Femur (tissue), 1 donor: ENCODE results near the gene ME1.
A peak's percentile ranks its signal among the peaks of the same experiment; 100 is the strongest.
"Not testable (repeated sequence)": the region's sequence is repeated elsewhere in the genome, so short reads cannot be mapped to it uniquely, and the experiment has no call there.

Experiments used
- DNase-seq: peaks from one replicate; pipeline ENCODE4 v3.0.0-alpha.2; 2017

Gene ME1

DNA sequence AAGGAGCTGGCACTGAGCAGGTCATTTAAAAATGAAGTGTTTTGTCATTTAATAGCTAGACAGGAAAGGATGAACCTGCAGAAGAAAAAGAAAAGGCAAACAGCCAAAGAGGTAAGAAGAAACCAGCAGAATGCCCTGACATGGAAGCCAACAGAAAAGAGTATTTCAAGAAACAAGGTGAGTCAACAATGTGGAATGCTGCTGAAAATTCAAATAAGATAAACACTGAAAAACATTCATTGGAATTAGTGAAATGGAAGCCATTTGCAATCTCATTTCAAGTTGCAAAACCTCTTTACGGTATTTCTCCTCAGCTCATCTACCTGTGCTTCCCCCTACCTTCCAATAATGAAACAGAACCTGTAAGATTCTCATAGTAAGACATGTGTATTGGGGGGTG lies 178.1 kb downstream of the ME1 start:
- DNase-seq: no peak

DNA sequence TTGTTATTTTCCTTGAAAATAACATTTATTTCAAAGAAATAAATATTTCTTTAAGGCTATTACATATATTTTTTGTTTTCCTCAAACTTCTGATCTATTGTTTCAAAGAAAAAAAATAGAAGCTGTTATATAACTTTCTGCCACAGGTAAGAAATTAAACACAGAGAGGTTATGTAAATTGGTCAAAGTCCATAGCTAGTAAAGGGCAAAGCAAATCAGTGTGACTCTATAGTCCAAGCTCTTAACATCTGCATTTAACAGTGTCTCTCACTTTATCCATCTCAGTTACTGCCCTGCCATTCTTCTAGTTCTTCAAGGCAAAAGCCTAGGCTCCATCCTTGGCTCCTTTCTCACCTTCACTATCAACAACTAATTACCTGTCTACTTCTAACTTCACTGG lies 180.6 kb downstream of the ME1 start:
- DNase-seq: no peak

DNA sequence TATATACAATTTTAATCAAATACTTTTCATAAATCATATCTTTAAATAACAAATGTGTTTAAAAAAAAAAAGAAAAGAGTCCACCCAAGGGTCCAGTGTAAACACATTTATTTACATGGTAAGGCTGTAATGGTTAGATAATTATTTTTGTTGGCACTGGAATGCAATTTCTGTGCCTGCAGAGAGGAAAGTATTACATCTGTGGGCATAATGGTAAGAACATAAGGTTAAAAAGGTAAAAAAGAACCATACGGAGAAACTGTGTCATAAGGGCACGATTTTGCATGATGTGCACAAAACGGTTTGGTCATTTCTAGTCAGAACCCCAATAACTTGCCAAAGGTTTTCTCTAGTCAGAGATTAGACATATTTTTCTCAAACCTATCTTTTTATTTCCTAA lies 183.4 kb downstream of the ME1 start:
- DNase-seq: no peak

DNA sequence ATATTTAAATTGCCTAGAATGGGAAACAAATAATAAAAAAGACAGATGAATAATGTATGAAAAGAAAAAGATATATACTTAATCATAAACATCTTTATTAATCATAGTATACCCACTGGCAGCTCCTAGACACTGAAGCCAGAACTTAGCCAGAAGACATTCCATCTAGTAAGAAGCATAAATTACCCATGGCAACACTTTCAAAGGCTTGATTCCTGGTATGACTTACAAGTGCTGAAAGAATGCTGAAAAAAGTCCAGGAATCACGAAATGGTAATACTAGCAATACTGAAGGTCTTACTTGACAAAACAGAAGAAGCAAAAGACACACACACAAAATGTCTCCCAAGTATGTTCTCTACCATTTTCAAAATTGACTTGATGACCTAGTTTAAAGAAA lies 199.7 kb downstream of the ME1 start:
- DNase-seq: no peak

DNA sequence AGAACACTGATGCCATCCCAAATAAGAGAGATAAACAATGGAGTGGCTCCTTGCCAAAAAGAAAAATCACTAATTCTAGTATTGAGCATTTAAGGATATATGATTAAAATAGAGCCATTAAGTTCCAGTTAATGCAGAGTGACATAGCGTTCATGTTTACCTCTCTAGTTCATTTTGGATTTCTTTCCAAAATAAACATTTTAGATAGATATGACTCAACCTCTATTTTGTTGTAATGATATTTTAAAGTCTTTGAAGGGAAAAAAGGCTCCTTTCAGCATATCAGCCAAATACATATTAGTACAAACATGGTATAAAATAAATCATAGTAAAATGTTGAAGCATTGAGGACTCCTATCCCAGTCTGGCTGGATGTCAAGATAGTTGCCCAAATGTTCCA lies 204.3 kb downstream of the ME1 start:
- no peak for DNase-seq

DNA sequence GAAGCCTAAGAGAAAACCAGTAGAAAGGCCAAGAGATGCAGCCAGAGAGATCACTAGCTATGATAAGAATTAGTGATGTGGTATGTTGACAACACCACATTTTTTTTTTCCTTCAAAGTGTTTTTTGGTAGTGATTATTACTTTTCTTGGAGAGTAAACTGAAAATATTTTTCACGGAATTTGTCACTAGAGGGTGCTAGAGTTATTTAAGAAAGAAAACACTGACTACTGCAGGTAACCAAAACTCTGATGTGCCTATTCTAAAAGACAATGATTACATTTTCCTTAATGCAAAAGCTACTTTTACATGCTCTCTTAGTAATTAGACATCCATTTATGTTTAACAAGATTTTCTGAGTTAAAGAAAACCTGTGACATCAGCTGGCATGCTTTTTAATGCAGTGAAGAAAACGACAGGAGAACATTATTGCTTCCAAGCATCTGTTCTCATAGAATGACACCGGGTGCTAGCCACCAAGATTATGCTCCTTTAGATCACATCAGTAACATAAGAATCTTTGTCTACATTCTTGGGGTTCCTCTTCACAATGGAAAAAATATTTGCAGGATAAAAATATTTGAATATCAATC lies 208.9 kb downstream of the ME1 start:
- no peak for DNase-seq

DNA sequence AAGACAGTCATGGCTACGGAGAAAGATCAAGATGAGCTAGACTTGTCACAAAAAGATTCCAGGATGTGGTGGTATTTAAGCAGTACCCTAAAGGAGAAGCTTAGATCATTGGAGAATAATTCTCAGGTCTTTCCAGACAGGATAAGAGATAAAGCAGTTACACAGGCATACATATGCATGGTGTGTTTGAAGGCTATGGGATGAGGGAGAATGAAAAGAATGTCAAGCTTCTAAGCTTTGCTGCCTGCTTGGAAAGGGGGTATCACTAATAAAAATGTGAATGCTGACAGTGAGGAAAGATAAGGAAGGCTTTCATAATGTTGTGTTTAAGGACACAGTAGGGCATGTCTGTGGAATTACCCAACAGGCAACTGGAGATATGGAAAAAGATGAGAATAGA lies 209.6 kb downstream of the ME1 start:
- no peak for DNase-seq

DNA sequence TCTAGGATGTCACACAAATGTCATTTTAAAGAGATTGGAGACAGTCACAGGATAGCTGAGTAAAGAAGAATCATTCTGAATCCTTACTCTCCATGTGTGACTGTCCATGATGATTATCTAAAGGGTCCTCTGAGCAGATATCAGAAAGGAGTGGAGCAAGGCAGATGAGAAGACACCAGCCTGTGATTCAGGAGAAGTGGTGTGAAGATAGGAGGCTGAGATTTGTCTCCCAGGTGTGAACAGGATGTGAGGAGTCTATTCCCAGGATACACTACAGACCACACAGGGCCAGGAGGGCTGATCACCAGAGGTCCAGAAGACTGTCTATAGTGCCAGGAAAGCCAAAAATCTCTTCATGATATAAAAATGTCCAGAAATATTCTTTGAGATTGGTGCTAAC lies 210.7 kb downstream of the ME1 start:
- no peak for DNase-seq

DNA sequence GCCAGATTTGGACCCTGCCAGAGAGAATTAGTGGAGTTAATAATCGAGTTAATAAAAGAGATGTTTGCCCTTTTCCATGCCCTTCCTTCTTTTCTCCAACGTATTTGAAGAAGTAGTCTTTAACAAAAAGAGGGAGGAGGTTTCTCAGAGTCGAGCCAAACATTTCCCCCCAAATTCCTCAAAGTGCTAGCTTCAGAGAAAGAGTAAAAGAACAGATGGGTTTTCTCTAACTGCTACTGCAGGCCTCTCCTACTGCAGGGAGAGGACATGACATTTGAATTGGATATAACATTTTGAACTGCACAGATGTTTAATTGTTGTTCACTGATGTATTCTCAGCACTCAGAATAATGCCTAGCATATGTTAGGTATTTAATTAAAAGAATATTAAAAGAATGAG lies 212.2 kb downstream of the ME1 start:
- no peak for DNase-seq

DNA sequence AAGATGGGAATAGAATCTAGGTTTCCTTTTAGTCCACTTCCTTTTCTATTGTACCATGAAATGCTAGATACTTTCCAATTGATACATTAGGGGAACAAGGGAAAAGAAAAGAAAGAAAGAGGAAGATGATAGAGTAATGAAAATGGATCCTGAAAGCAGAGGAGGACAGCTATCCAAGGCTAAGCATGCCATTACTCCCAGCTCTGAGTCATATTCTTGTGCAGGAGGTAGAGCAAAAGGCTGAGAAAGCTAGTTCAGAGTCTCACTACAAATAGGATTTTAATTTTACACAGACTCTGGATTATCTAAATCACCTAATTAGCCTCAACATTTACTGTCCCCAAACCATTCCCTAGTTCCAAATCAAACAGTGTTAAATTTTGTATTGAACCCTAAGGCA lies 214.0 kb downstream of the ME1 start:
- no peak for DNase-seq

DNA sequence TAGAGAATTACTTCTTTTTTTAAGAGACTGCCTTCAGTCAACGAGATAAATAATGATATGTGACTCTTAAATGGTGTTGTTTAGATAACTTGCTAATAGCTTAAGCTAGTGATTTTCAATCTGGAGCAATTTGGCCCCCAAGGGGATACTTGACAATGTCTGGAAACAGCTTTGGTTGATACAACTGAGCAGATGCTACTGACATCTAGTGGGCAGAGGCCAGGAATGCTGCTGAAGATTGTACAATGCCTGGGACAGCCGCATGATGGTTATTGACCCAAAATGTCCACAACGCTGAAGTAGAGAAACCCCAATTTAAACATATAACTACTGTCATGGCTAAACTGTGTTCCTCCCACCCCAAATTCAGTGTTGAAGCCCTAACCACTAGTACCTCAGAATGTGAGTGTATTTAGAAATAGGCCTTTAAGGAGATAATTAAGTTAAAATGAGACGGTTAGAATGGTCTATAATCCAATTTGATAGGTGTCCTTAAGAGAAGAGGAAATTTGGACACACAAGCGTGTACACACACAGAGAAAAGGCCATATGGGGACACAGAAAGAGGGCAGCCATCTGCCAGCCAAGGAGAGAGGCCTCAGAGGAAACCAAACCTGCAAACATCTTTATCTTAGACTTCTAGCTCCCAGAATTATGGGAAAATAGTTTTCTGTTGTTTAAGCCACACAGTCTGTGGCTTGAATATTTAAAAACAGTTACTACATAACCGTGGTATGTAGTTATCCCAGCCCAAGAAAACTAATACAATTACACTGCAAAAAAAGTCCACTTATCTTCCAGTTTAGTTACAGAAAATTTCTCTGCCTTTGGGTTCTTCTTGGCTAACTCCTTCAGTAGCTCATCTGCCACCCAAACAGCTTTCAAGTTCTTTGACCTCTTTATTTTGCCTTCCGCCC lies 215.5 kb downstream of the ME1 start:
- DNase-seq: peak; percentile 77

DNA sequence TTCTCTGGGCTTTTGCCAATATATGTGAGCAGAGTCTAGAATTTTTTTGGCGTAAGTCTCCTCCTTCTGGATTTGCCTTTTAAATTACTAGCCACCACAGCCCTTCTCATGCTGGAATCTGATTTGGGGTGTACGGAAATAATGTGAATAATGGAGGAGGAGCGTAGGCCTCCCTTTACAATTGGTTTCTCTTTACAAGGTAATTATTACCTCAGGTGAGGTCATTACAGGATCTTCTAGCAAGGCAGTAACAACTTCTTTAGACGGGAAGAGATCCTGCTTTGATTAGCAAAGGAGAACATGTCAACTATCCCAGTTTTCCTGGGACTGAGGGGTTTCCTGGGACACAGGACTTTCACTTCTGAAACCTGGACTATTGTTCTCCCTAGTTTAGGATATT lies 228.8 kb downstream of the ME1 start:
- no peak for DNase-seq

DNA sequence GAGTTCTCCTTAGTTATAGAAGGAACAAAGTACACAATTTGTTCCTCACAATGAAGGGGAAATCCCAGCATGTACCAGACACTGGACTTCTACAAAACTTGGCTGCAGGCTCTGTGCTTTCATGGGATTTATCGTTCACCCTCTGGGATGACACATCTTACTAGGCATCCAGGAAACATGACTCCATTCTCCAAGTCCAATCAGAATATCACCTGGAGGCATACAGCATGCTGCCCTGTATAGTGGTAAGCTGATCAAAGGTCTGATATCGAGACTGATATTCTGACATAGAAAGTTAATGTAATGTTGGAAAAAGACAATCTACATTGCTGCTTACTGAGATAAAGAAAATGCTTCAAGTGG lies 231.0 kb downstream of the ME1 start:
- DNase-seq: no peak

DNA sequence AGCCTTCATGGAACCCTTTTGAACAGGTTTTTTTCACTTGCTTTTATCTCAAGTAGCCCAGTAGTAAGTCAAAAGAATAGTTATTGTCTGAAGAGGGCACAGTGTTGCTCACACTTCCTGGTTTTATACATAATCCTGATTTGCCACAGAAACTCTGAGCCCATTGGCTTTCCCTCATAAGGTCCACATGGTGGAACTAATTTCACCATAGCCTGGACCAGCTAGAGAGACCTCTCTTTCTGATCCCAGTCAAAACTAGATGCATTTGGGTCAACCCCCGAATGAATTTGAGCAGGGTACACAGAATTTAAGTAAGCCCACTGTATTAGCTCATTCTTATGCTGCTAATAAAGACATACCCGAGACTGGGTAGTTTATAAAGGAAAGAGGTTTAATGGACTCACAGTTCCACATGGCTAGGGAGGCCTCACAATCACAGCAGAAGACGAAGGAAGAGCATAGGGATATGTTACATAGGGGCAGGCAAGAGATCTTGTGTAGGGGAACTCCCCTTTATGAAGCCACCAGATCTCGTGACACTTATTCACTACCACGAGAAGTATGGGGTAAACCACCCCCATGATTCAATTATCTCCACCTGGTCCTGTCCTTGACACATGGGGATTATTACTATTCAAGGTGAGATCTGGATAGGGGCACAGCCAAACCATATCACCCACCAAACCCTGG lies 231.5 kb downstream of the ME1 start:
- DNase-seq: no peak

DNA sequence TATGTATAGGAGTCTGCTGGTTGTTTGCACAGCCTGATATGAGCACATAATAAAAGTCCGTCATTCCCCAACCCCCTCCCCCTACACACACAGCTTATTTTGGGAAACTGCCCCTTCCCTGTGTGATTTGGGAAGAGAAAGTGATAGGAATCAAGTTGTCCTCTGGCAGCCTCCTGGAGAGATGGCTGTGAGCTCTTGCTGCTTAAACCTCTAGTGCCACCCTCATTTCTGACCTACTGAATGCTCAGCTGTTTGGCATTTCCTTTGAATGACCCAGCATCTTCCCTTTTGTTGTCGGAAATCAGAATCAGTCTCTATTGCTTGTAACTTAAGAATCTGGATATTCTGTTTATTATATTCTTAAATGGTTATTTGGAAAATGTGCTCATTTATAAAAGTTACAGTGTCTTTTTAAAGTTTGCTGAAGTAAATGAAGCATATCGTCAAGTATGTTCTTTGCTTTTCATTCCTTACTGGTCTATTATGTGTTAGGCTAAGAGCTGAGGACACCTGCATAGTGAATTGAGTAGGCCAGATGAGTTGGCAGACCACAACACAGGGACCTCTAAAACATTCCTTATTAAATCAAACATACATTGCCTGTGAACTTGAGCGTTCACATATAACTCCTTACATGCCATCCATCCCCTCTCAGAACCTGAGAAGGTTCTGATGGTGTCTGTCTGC lies 232.2 kb downstream of the ME1 start:
- no peak for DNase-seq

DNA sequence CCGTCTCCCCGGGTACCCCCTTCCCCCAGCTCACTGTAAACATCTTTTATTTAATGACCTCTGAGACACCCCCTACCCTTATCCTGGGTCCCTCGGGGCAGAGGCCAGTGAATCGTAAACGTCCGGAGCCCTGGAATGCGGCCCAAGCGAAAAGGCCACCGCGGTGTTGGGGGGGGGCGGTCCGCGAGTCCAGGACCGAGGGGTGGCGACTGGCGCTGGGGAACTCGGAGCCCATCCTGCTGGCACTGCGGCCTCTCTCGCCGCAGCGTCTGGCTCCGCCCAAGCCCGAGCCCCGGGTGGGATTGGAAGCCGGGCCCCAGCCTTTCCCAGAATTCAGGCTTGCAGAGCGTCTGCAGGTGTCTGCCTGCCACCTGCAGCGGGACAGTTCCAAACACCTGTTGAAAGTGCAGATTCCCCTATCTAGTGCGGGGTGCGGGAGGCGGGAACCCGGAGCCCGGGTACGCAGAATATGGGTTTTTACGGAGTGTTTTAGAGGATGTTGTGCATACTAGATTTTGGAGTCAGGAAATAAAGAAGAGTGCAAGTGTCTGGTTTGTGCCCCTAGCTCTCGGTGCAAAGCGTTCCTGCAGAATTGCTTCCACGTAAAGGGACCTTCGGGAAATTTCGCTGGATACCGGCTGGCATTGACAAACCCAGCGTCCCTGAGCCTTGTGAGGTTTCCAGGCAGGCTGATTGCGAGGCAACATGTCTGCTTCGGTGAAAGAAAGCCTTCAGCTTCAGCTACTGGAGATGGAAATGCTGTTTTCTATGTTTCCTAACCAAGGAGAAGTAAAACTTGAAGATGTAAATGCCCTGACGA lies 236.9 kb downstream of the ME1 start:
- peak; percentile 68 for DNase-seq

DNA sequence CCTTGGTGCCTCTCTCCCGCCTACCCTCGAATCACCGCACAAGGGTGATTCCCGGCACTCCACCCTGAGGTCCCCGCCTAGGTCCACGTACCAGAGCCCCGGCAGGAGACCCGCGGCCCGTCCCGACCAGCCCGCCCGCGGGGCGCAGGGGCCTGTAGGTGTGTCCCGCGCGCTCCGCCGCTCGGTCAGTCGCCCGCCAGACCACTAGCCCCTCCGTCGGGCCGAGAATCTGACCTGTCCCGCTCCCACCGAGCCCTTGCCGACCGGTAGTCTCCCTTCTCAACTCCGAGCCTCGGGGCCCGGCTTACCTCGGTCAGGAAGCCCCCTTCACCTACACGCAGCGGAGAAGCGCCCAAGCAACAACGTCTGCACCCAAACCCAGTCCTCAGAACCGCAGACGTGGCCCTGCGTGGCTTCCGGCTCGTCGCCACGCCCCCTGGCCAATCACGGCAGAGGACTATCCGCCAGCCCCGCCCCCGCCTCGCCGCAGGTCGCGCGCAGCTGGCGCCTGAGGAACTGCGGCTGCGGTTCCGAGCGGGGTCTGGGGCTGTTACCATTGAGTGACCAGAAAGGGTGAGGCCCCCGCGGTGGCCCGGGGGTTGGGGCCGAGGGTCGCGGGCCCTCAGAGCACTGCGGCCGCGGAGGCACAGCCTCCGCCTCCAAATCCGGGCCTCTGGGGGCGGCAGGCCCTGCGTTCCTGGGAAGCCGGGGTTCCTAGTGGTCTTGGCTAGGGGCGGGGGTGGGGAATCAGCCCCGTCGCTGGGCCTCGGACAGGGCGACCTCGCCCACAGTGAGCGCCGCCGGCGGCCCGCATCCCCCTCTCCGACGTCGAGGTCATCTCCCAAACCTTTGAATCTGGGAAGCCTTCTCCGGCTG lies 237.7 kb downstream of the ME1 start, which contains the start of the genes PGM3 and RWDD2A:
PGM3 (minus strand) TSS at position 395 of the 876 bp plus-strand sequence. CDS start 2,253 bp downstream, outside the sequence.
RWDD2A (plus strand) TSS at position 487 of the 876 bp plus-strand sequence. CDS start 1,095 bp downstream, outside the sequence.
- DNase-seq: peak; percentile 95

DNA sequence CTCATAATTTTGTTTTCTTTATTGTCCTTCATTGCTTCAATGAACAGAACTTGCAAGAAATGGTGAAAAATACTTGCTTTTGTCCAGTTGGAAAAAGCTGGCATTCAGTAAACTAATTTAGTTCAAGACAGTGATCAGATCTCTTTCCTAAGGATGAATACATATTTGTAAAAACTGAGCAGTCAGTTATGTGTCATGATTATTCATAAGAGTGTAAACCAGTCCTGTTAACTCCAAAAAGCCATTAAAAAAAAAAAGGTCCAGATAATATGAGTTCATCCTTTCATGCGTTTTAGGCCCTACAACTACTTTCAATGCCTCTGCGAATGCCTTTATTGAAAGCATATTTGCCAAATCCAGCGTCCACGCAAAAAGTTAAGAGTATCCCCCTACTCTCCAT lies 238.4 kb downstream of the ME1 start:
- no peak for DNase-seq

DNA sequence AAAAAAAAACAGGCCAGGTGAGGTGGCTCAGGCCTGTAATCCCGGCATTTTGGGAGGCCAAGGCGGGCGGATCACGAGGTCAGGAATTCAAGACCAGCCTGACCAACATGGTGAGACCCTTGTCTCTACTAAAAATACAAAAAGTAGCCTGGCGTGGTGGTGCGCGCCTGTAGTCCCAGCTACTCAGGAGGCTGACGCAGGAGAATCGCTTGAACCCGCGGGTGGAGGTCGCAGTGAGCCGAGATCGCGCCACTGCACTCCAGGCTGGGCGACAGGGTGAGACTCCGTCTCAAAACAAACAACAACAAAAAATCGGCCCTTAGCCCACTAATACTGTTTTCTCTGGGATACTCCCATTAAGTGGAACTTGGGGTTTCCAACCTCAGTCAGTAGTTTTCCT lies 238.9 kb downstream of the ME1 start:
- not testable (repeated sequence) for DNase-seq

DNA sequence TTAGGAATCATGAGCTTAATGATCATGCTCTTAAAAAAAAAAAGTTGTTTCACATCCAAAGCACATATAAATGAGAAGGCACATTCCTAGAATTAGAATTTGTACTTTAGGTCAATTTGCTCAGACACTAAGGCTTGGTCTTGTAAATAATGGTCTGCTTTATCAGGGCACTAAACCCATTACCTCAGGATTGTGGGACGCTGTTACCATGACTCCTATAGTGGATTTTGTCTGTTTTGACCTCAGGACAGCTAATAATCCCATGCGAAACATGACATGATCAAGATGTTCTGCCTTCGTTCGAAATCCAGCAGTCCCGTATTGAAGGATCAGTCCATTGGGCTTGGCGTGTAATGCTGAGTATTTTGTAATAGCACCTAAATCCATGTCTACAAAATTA lies 240.2 kb downstream of the ME1 start:
- no peak for DNase-seq

DNA sequence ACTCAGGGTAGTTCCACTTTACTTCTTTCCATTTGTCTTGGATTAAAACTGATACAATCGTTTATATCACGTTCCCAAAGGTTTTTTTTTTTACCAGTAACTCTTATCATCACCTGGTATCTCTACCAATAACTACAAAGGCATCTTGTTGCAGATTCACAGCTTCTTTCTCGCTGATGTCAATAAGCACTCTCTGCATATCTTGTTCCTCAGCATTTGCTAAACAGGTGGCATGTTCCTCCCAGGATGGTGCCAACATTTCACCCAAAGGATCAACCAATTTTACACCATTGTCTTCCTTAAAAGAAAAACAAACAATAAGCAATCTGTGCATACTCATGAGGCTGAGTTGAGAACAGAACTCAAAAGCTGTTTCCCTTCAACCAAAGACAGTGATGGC lies 242.3 kb downstream of the ME1 start:
- DNase-seq: no peak
